Suppressor macrophage (primary cell): Measurements from ENCODE around the gene AQP3.
"Not testable (repeated sequence)": the region's sequence is repeated elsewhere in the genome, so short reads cannot be mapped to it uniquely, and the experiment has no call there.

Experiments
- DNase-seq, 4 experiments: peaks; one replicate each; pipeline ENCODE4 v3.0.0-alpha.2; 2020 to 2022

The AQP3 gene

GRCh38 chr9:33464045-33464636 lies 16.7 kb upstream of the AQP3 start:
- no peak for DNase-seq

DNA sequence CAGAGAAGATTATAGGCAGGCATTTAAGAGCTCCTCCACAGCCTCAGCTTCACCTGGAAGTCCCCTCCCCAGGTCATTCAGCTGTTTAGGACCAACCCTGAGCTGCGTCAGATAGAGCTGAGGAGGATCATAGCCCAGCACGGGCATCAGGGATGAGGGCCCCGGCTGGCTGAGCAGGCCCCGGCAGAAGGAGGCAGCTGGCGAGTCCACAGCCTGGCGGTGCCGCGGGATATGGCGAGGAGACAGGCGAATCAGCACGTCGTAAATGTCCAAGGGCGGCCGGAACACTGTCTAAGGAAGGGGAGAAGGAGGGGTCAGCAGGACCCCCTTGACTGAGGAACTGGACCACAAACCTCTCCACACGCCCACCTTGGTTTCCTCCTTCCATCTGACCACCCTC lies 15.8 kb upstream of the AQP3 start:
- DNase-seq, result no peak

DNA sequence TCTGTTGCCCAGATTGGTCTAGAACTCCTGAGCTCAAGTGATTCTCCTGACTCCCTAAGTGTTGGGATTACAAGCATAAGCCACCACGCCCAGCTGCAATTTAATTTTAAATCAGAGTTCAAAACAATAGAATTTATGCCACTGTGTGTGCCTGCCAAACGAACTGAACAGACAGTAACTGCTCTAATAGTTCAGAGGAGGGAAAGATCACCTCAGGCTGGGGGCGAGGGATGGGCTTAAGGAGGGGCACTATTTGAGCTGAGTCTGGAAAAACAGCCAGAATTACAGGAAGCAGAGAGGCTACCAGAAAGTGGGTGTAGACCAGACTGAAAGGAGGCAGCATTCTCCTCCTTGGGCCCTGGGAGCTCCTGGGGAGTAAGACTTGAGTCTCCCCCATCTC lies 14.1 kb upstream of the AQP3 start:
- DNase-seq, result no peak

GRCh38 chr9:33460854-33461253 lies 13.5 kb upstream of the AQP3 start:
- no peak for DNase-seq

- no peak for DNase-seq
Observed at GRCh38 chr9:33459115-33459514, 11.7 kb upstream of the AQP3 start.

DNA sequence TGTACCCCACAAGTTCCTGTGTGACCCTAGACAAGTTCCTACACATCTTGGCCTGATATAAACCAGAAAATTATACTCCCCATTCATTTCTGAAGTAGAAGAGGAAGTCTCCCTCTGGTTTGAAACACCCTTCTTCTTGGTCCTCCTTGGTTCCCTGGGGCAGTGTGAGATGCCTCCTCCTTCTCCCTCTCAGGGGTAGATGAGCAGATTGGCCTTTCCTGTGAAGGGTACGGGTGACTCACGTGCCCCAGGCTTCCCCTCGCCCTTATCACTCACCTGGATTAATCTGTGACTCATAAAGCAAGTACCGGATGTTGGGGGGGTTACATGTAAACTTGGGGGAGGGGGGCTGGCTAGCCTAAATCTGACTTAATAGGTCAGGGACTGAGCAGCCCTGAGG lies 11.1 kb upstream of the AQP3 start:
- no peak for DNase-seq

DNA sequence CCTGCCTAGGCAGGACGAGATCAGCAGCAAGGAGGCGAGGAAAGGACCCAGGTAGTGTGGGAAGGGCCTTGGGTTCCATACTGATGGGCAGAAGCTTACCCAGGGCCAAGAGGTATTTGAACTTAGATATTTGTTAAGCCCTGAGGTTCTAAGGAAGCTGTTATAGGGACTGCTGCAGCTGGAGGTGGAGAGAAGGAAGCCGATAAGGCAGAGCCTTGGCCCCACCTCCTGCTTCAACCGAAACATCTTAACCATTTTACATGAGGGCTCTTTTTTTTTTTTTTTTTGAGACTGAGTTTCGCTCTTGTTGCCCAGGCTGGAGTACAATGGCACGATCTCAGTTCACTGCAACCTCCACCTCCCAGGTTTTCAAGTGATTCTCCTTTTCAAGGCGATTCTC lies 8.6 kb upstream of the AQP3 start:
- no peak for DNase-seq

DNA sequence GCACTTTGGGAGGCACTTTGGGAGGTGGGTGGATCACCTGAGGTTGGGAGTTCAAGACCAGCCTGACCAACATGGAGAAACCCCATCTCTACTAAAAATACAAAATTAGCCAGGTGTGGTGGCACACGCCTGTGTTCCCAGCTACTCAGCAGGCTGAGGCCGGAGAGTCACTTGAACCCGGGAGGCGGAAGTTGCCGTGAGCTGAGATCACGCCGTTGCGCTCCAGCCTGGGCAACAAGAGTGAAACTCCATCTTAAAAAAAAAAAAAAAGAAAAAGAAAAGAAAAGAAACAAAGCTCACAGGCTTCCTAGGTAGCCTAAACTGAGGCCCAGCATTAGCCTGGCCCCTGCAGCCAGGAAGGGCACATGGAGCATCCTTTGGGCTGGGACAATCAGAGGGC lies 8.1 kb upstream of the AQP3 start:
- not testable (repeated sequence) for DNase-seq

DNA sequence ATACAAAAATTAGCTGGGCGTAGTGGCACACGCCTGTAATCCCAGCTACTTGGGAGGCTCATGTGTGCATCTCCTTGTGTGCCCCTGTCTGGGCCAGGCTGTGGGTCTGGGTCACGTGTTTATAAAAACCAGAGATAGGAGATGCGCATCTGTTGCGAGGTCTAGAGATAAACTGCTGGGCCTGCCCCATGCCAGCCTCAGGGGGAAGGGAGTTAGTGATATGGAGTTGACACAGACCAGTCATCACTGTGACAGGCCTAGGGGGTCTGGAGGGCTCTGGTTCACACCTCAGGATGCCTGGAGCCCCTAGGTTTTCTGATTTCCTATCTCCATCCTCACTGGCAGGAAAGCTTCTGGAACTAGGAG lies 7.3 kb upstream of the AQP3 start:
- DNase-seq, result not testable (repeated sequence)

DNA sequence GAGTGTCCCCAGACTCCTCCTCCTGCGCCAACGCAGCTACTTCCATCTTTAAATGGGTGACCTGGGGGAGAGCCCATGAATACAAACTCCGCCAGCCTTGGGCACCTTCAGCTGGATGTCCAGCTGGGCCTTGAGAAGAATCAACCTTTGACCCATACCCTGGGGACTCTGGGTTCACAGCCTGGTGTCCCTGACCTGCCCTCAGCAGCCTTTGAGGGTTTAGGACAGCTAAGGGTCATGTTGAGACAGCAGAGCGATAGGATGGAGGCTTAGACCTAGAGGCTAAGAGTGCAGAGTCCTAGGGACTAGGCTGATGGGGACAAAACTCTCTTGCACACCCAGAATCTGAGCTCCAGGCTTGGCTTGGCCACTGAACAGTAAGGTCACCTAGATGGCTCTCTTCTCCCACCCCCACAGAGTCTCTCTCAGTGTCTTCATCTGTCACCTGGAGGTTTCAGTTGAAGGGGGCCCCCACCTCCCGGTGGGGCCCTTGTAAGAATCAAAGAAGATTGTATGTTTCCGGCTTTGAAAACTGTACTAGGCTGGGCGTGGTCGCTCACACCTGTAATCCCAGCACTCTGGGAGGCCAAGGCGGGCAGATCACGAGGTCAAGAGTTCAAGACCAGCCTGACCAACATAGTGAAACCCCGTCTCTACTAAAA lies 6.7 kb upstream of the AQP3 start:
- no peak for DNase-seq

DNA sequence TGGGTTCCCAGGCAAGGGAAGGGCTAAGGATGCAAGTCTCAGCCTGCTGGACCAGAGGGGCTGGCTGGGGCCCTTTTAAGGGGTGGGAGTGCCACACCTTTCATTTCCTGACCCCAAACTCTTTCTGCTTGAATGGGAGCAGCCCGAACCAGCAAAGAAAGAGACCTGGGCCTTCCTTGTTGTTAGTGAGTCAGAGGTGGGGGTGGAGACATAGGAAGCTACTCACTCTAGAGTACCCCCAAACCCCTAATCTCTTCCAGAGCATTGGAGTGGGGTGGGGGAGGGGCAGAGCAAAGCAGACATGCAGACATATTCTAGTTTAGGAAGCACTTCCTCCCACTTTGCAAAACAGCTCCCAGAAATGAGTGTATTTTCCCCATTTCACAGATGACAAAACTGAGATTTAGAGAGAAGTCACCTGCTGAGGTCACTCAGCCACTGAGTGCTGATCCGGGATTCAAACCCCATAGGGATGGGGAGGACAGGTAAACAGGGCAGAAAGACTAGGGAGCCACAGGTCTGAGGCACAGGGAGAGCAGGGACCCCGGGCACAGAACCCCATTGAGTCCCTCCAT lies 6.0 kb upstream of the AQP3 start:
- no peak for DNase-seq

DNA sequence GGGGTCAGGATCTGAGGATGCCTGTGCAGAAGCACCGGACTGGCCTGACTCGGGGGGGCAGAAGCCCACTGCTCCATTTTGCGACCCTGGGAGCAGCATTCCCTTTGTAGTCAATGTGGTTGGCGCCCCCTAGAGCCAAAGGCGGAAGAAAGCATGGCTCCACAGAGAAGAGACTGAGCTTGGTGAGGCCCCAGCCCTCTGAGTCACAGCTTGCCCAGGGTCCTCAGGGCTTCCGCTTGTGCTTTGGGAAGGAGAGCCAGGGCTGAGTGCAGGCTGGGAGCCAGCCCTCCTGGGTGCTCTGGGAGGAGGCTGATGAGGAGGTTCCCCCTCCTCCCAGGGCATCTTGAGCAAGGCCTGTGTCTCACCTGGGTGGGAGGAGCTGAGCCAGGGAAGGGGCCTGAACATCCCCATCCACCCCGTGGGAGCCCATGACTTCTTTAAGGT lies 5.5 kb upstream of the AQP3 start:
- DNase-seq, result peak; percentile 38 to 69 (median 66)

- no peak for DNase-seq
Observed at GRCh38 chr9:33450621-33451146, 3.3 kb upstream of the AQP3 start.

DNA sequence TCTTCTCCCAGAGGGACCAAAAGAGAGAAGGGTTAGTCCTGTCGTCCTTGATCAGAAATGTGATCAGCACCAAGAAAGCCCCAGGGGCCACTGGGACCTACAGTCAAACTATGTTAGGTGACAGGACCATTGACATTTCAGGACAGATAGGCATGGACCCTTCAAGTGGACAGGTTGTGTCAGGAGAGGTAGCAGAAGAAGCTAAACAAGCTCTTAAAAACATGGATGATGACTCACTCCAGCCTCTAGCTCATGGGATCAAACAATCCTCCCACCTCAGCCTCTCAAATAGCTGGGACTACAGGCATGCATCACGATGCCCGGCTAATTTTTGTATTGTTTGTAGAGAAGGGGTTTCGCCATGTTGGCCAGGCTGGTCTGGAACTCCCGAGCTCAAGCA lies 2.3 kb upstream of the AQP3 start:
- DNase-seq, result no peak

- no peak for DNase-seq
Observed at GRCh38 chr9:33447799-33448553, 583 bp upstream of the AQP3 start.

DNA sequence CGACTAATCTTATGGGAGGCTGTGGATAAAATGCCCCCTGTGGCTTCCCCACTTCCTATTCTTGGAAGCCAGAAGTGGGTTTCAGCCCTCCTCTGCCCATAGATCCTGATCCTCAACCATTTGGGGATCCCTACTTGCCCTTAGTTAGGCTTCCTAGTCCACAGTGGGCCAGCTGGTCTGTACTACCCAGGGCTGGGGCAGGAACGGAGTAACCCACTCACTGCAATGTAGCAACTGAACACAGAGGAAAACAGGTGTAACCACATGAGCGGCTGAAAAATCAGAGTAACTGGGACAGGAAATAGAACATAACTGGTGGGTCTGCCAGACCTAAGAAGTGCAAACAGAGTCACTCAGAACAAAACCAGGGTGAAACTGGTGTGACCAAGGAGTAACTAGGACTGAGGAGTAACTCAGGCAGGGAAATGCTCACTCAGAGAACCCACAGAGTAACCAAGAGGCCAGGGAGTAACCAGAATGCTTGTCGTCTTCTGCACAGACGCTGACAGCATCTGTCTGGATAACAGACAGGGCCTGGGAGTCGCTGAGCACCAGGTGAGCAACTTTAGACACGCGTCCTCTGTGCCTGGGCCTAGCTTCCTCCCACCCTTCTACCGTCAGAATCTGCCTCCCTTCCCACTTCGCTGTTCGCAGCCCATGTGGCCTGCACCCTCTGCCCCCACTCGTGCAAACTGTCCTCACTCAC lies 1.0 kb downstream of the AQP3 start:
- no peak for DNase-seq

GRCh38 chr9:33445389-33446239 lies 1.8 kb downstream of the AQP3 start:
- DNase-seq, result no peak

GRCh38 chr9:33443464-33444154 lies 3.8 kb downstream of the AQP3 start:
- DNase-seq, result no peak

GRCh38 chr9:33443047-33443446 lies 4.3 kb downstream of the AQP3 start:
- no peak for DNase-seq

DNA sequence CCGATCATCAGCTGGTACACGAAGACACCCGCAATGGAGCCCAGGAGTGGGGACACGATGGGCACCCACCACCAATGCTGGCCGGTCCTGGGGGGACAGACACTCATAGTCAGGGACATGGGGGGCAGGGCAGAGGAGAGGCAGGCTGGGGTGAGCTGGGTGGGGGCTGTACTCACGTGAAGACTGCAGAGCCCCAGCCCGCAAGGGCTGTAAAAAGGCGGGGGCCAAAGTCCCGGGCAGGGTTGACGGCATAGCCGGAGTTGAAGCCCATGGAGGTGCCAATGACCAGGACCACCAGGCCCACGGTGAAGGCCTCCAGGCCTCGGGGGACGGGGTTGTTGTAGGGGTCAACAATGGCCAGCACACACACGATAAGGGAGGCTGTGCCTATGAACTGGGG lies 5.3 kb downstream of the AQP3 start:
- no peak for DNase-seq

- DNase-seq, result no peak
Observed at GRCh38 chr9:33440609-33441008, 6.8 kb downstream of the AQP3 start.
